GM12873 (cell line): Measurements from ENCODE around the gene NAV1.

Source experiments
- TF ChIP-seq, protein P1 (sequence below): IDR thresholded peaks from 2 replicates; pipeline ENCODE4 v1.5.1; 2012; ENCODE audit warnings: low read depth, mild to moderate bottlenecking, moderate library complexity, low read length, control low read depth; ENCODE audit not compliant: insufficient read depth; ENCODE audit errors: missing control alignments

Gene NAV1

DNA sequence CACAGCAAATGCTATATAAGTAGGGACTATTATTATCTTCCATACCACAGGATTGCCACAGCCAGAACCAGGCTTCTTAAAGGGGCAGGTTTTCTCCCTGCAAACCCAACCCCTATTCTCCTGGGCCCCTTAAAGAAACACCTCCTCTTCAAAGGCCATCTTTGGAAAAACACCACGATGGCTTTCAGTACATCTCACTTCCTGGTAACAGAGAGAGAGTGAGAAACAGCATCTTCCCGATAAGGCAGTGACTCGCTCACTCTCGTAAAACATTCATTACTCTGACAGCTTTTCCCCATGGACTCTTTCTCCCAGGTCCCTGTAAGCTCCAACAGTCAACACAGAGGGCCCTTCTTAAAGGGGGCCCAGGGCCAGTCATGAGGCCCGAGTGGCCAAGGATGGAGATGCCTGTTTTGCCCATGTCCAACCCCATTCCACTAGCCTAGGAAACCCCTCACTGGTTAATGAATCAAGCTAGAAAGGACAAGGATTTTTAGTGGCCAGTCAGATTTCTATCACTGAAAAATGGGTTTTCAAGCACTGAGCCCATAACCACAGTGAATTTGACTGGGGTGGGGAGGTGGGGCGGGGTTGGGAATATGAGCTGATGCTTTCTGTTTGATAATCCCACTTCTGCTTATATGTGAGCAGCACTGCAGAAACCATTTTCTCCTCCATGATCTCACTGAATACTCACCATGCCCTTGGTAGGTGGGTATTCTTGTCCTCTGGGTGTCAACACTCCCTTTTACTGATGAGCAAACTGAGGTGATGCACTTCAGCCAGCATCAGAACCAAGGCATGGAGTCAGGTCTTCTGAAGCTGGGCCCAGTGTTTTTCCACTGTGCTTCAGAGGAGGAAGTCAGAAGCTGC is 3.6 kb upstream of the NAV1 start:
- TF ChIP-seq, protein P1, sequence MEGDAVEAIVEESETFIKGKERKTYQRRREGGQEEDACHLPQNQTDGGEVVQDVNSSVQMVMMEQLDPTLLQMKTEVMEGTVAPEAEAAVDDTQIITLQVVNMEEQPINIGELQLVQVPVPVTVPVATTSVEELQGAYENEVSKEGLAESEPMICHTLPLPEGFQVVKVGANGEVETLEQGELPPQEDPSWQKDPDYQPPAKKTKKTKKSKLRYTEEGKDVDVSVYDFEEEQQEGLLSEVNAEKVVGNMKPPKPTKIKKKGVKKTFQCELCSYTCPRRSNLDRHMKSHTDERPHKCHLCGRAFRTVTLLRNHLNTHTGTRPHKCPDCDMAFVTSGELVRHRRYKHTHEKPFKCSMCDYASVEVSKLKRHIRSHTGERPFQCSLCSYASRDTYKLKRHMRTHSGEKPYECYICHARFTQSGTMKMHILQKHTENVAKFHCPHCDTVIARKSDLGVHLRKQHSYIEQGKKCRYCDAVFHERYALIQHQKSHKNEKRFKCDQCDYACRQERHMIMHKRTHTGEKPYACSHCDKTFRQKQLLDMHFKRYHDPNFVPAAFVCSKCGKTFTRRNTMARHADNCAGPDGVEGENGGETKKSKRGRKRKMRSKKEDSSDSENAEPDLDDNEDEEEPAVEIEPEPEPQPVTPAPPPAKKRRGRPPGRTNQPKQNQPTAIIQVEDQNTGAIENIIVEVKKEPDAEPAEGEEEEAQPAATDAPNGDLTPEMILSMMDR, result no peak

DNA sequence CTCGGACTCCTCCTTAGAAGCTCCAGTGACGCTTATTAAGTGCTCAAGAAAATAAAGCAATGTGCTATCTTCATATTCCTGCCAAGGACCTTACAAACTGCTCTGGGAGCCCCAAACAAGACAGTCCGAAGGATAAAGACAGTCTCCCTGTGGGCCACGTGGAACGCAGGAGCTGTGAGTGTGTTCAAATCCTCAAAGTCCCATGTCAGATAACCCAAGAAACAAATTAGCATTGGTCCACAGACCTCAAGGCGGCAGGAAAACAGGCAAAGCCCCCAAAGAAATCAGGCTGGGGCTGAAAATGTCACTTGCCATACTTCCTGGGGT is 3.0 kb upstream of the NAV1 start:
- TF ChIP-seq, protein P1, result no peak

DNA sequence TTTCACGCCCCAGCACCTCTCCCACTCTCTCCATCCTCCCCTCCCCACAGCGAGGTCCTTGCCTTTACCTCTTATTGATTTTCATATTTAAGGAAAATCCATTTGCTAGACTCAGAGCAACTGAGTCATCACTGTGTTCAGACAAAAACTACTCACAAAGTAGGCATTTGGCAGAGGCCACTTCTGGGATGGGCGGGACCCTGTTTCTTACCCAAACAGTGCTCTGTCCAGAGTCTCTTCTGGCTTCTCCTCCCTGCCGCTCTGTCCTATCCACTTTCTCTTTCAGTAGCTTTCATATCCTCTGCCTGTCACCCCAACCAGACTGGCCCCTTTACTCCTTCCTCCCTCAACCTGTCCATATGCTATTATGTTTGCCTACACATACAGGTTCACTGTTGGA is 2.4 kb upstream of the NAV1 start:
- TF ChIP-seq, protein P1, result no peak

DNA sequence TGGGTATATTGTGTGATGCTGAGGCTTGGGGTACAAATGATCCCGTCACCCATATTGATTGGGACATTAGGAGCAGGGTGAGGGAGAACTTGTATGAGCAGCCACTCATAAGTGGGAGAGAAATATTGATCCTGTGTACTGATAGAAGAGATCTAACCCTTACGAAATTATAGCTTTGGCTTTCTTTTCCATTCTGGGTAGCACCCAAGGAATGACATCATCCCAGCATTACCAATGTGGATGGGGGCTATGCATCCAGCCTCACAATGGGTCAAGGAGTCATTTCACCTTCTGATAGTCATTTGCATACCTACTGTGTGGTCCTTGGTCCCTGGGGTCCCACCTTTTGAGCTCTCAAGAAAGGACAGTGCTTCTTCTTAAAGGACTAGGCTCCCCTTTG is 1.9 kb upstream of the NAV1 start:
- TF ChIP-seq, protein P1, result no peak

DNA sequence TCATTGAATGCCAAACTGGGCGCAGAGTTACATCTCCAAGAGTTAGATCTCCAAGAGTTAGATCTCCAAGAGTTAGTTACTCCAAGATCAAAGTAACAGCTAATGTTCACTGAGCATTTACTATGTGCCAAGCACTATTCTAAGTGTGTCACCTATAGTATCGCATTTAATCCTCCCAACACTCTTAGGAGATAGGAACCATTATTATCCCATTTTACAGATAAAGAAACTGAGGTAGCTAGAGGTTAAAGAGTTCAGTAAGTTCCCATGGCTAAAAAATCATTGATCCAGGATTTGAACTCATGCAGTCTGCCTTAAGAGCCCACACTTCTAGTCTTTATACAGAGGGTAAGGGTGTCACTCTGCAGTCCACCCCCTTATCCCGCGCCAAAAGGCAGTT is 1.5 kb upstream of the NAV1 start:
- TF ChIP-seq, protein P1, result no peak

DNA sequence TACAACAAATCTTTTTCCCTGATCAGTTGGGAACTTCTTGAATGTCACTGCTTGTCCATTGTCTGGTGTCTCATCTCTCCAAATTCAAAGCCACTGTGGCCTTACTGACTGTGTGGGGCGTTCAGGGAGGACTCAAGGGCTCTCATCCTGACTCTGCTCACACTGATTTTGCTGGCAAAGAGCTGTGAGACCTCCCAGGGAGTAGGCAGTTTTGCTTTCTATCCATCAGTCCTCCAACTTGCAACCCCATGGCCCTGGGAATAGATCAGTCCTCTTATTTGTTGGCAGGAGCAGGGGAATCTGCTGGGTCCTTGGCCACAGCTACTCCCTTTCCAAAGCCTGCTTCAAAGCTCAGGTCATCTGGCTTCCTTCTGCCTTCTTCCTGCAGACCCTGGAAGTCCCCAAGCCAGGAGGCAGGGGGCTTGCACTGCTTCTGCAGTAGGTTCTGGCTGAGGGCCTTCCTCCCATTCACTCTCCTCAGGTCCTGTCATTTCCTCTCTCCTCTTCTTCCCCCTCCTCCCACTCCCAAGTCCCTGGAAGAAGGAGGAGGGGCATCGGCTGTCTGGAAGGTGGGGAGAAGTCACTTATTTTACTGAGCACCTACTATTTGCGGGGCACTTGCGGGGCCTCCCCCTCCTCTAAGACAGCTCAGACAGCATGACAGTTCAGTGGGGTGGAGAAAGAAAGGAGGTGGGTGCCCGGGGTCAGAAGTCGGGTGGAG is 876 bp upstream of the NAV1 start:
- TF ChIP-seq, protein P1, result no peak

DNA sequence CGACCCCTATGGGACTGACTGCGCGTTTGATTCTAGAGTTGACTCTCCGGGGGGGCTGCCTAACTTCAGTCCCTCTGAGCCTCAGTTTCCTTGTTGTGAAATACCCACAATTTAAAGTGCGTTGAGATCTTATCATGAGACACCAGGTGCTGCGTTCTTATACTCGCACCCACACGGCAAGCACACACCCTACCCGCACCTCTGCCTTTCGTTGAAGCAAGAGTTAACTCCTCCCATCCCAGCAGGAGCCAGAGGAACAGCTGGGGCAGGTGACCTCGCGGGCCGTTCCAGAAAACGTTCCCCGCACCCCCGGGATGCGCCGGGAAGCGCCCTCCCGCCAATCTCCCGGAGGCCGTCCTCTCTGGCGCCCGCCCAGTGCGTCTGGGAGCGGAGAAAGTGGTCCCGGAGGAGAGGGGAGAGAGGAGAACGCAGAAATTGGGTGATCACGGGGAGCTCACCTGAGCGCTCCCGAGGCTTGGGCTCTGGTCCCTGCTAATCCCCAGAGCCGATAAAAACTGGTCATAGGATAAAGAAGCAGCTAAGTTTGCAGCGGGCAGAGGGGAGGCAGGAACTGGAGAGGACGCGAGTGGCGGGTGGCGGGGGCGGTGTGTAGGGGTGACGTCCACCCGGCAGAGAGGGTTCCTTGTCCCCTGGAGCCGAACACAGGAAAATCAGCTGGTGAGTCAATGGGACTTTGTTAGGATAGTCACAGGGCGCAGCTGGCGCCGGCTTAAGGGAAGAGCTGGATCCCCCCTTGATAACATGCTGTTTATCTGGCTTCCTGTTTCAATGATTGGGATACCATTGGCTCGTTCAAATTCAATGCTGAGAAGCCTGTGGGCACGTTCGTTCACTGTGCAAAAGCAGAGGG is 869 bp downstream of the NAV1 start:
- TF ChIP-seq, protein P1, result no peak
